ENCODE results near the gene MTTP. TPM values are rescaled to one million over a fixed set of nuclear protein-coding genes. Genes with fewer than 3 reads are reported as not detected.

The MTTP gene
- total RNA-seq, 2 donors from 2014 or later = 0.11 to 0.42 TPM

GRCh38 chr4:99633772-99634171 lies 59.1 kb downstream of the MTTP start:
- H3K9ac ChIP-seq (ENCODE audit: extremely low read depth, low read length, poor library complexity, severe bottlenecking) = no peak overlapping the region
- Mint-ChIP-seq H3K4me3 (no peak overlapping the region), H3K36me3 (ENCODE audit: low read depth) (no peaks in the 10 kb centered on the region), H3K27ac (no peak overlapping the region), H3K27me3 (ENCODE audit: insufficient read depth) (no peaks in the 10 kb centered on the region), H3K9me3 (no peaks in the 10 kb centered on the region), H3K4me1 (peaks cover 6% of the 10 kb centered on the region)
- H3K27me3 ChIP-seq (ENCODE audit: control insufficient read depth, insufficient read depth, low read length, poor library complexity, severe bottlenecking) = no peaks in the 10 kb centered on the region
- H3K4me3 ChIP-seq (ENCODE audit: low read length) = no peak overlapping the region
- H3K4me1 ChIP-seq (ENCODE audit: control insufficient read depth, insufficient read depth, low read length) = no peaks in the 10 kb centered on the region
- no peak for DNase-seq
- H3K27ac ChIP-seq (ENCODE audit: low read depth, low read length) = no peak overlapping the region
- no peak for TF ChIP-seq CTCF (conservative IDR thresholded peaks at IDR 0.05)
- no peaks in the 10 kb centered on the region for H3K9me3 ChIP-seq (ENCODE audit: control insufficient read depth, low read length)
- H3K36me3 ChIP-seq (ENCODE audit: control insufficient read depth, insufficient read depth, low read length) = no peaks in the 10 kb centered on the region
- 94 to 95% methylated on average over 10 to 14 of the region's 14 CpGs for WGBS, 2 experiments (ENCODE audit: insufficient coverage in 1 of 2, insufficient read length in 1 of 2)

GRCh38 chr4:99634742-99635360 lies 60.2 kb downstream of the MTTP start:
- Histone ChIP-seq H3K27ac (ENCODE audit: low read depth, low read length) (no peak overlapping the region), H3K9me3 (ENCODE audit: control insufficient read depth, low read length) (no peaks in the 10 kb centered on the region), H3K9ac (ENCODE audit: extremely low read depth, low read length, poor library complexity, severe bottlenecking) (no peak overlapping the region), H3K4me1 (ENCODE audit: control insufficient read depth, insufficient read depth, low read length) (no peaks in the 10 kb centered on the region), H3K36me3 (ENCODE audit: control insufficient read depth, insufficient read depth, low read length) (no peaks in the 10 kb centered on the region), H3K4me3 (ENCODE audit: low read length) (no peak overlapping the region), H3K27me3 (ENCODE audit: control insufficient read depth, insufficient read depth, low read length, poor library complexity, severe bottlenecking) (no peaks in the 10 kb centered on the region)
- Mint-ChIP-seq H3K27ac (no peak overlapping the region), H3K27me3 (ENCODE audit: insufficient read depth) (no peaks in the 10 kb centered on the region), H3K9me3 (no peaks in the 10 kb centered on the region), H3K4me1 (peaks cover 6% of the 10 kb centered on the region), H3K36me3 (ENCODE audit: low read depth) (no peaks in the 10 kb centered on the region), H3K4me3 (no peak overlapping the region)
- 100% methylated on average over 1 of the region's 1 CpG; no CpG with 5 or more reads in 1 of the 2 experiments for WGBS, 2 experiments (ENCODE audit: insufficient coverage in 1 of 2, insufficient read length in 1 of 2)
- no peak for TF ChIP-seq CTCF (conservative IDR thresholded peaks at IDR 0.05)
- no peak for DNase-seq

- H3K4me1 ChIP-seq (ENCODE audit: control insufficient read depth, insufficient read depth, low read length) = no peaks in the 10 kb centered on the region
- H3K36me3 ChIP-seq (ENCODE audit: control insufficient read depth, insufficient read depth, low read length) = no peaks in the 10 kb centered on the region
- Mint-ChIP-seq H3K36me3 (ENCODE audit: low read depth) (no peaks in the 10 kb centered on the region), H3K27me3 (ENCODE audit: insufficient read depth) (no peaks in the 10 kb centered on the region), H3K9me3 (no peaks in the 10 kb centered on the region), H3K27ac (no peak overlapping the region), H3K4me1 (peaks cover 11% of the 10 kb centered on the region), H3K4me3 (no peak overlapping the region)
- TF ChIP-seq CTCF (conservative IDR thresholded peaks at IDR 0.05) = no peak
- H3K4me3 ChIP-seq (ENCODE audit: low read length) = no peak overlapping the region
- no peak overlapping the region for H3K9ac ChIP-seq (ENCODE audit: extremely low read depth, low read length, poor library complexity, severe bottlenecking)
- no peak for DNase-seq
- WGBS, 2 experiments (ENCODE audit: insufficient coverage in 1 of 2, insufficient read length in 1 of 2) = 90 to 94% methylated on average over 3 of the region's 3 CpGs
- no peak overlapping the region for H3K27ac ChIP-seq (ENCODE audit: low read depth, low read length)
- no peaks in the 10 kb centered on the region for H3K27me3 ChIP-seq (ENCODE audit: control insufficient read depth, insufficient read depth, low read length, poor library complexity, severe bottlenecking)
- no peaks in the 10 kb centered on the region for H3K9me3 ChIP-seq (ENCODE audit: control insufficient read depth, low read length)
Measured at GRCh38 chr4:99635601-99636000, 61.0 kb downstream of the MTTP start.

All from endodermal cell (in vitro differentiated cells).